HEK293 (cell line): ENCODE data around the gene GRB2.
A peak's percentile ranks its signal among the peaks of the same experiment; 100 is the strongest.

Experiments used
- CTCF ChIA-PET: fragments of 350-600 bp; formaldehyde crosslinking; extraction: SDS; loops from one replicate; lab custom pipeline; 2021; ENCODE audit warnings: antibody characterized with exemption; lab: Yijun Ruan, JAX
- POLR2A ChIA-PET: fragments of 300-600 bp; formaldehyde crosslinking; extraction: SDS; loops from one replicate; lab custom pipeline; 2020; ENCODE audit warnings: antibody characterized with exemption, inconsistent platforms; lab: Yijun Ruan, JAX
- H3K27ac ChIP-seq: fragments of 200-500 bp; sonication (Bioruptor generic); 2 replicates; pipeline ENCODE4 v1.5.1; 2014; ENCODE audit warnings: low read depth, low read length, control low read depth, inconsistent platforms; ENCODE audit errors: extremely low read depth
- H3K36me3 ChIP-seq, 2 experiments: fragments of 200-500 bp in 1 of 2; sonication (Bioruptor generic) in 1 of 2; 1 replicate in 1 of 2; 2 replicates in 1 of 2; pipeline ENCODE4 v1.5.1; 2014 to 2017; ENCODE audit warnings: inconsistent platforms in 2 of 2, low read length in 2 of 2; ENCODE audit not compliant: control insufficient read depth in 2 of 2, insufficient read depth in 1 of 2
- H3K4me1 ChIP-seq: fragments of 200-500 bp; sonication (Bioruptor generic); 2 replicates; pipeline ENCODE4 v1.5.1; 2014; ENCODE audit warnings: mild to moderate bottlenecking, low read length, inconsistent platforms; ENCODE audit not compliant: control insufficient read depth, insufficient read depth
- H3K4me3 ChIP-seq: 2 replicates; pipeline ENCODE4 v1.5.1; 2011; ENCODE audit warnings: low read depth, mild to moderate bottlenecking, control low read depth, low read length, moderate library complexity
- H3K9me3 ChIP-seq: fragments of 200-500 bp; sonication (Bioruptor generic); 2 replicates; pipeline ENCODE4 v1.5.1; 2014; ENCODE audit warnings: low read depth, low read length, inconsistent platforms; ENCODE audit not compliant: control insufficient read depth, insufficient read depth
- ATF2 ChIP-seq: fragments of 450-650 bp; formaldehyde crosslinking; IDR thresholded peaks from 2 replicates; pipeline ENCODE4 v1.5.1; 2016; ENCODE audit warnings: missing biosample characterization, missing genetic modification characterization, low read depth
- BCL11A ChIP-seq: fragments of 450-650 bp; formaldehyde crosslinking; IDR thresholded peaks from 2 replicates; pipeline ENCODE4 v1.5.1; 2016; ENCODE audit warnings: low read depth, missing biosample characterization, missing genetic modification characterization
- BCL6B ChIP-seq: fragments of 450-650 bp; formaldehyde crosslinking; IDR thresholded peaks from 2 replicates; pipeline ENCODE4 v1.5.1; 2017; ENCODE audit warnings: missing biosample characterization, missing genetic modification characterization
- FEZF1 ChIP-seq: fragments of 450-650 bp; formaldehyde crosslinking; IDR thresholded peaks from 2 replicates; pipeline ENCODE4 v1.5.1; 2016; ENCODE audit warnings: missing biosample characterization, missing genetic modification characterization
- HIC1 ChIP-seq: fragments of 450-650 bp; formaldehyde crosslinking; IDR thresholded peaks from 2 replicates; pipeline ENCODE4 v1.5.1; 2016; ENCODE audit warnings: missing biosample characterization, missing genetic modification characterization
- OSR2 ChIP-seq: fragments of 450-650 bp; formaldehyde crosslinking; IDR thresholded peaks from 2 replicates; pipeline ENCODE4 v1.5.1; 2016; ENCODE audit warnings: missing biosample characterization, missing genetic modification characterization
- OVOL3 ChIP-seq: fragments of 450-650 bp; formaldehyde crosslinking; IDR thresholded peaks from 2 replicates; pipeline ENCODE4 v1.5.1; 2016; ENCODE audit warnings: missing biosample characterization, missing genetic modification characterization
- SP7 ChIP-seq: fragments of 450-650 bp; formaldehyde crosslinking; IDR thresholded peaks from 2 replicates; pipeline ENCODE4 v1.5.1; 2016; ENCODE audit warnings: missing biosample characterization, missing genetic modification characterization
- ZNF132 ChIP-seq: fragments of 450-650 bp; formaldehyde crosslinking; IDR thresholded peaks from 2 replicates; pipeline ENCODE4 v1.5.1; 2017; ENCODE audit warnings: missing biosample characterization, missing genetic modification characterization, borderline replicate concordance
- ZNF19 ChIP-seq: fragments of 450-650 bp; formaldehyde crosslinking; IDR thresholded peaks from 2 replicates; pipeline ENCODE4; 2016; ENCODE audit warnings: missing biosample characterization, missing genetic modification characterization, low read depth
- ZNF211 ChIP-seq: fragments of 450-650 bp; formaldehyde crosslinking; IDR thresholded peaks from 2 replicates; pipeline ENCODE4 v1.5.1; 2016; ENCODE audit warnings: low read depth, missing biosample characterization, missing genetic modification characterization
- ZNF24 ChIP-seq: fragments of 450-650 bp; formaldehyde crosslinking; IDR thresholded peaks from 2 replicates; pipeline ENCODE4 v1.5.1; 2016; ENCODE audit warnings: missing biosample characterization, missing genetic modification characterization
- ZNF366 ChIP-seq: fragments of 450-650 bp; formaldehyde crosslinking; conservative IDR thresholded peaks from 2 replicates; pipeline ENCODE4 v1.5.1; 2016; ENCODE audit warnings: missing biosample characterization, missing genetic modification characterization
- ZNF670 ChIP-seq: fragments of 450-650 bp; formaldehyde crosslinking; IDR thresholded peaks from 2 replicates; pipeline ENCODE4 v1.5.1; 2016; ENCODE audit warnings: missing biosample characterization, missing genetic modification characterization, low read depth
- ZNF76 ChIP-seq: fragments of 450-650 bp; formaldehyde crosslinking; IDR thresholded peaks from 2 replicates; pipeline ENCODE4; 2016; ENCODE audit warnings: low read depth, missing biosample characterization, missing genetic modification characterization, borderline replicate concordance
- ZNF843 ChIP-seq: fragments of 450-650 bp; formaldehyde crosslinking; IDR thresholded peaks from 2 replicates; pipeline ENCODE4 v1.5.1; 2016; ENCODE audit warnings: missing biosample characterization, missing genetic modification characterization
- ZSCAN16 ChIP-seq: fragments of 450-650 bp; formaldehyde crosslinking; IDR thresholded peaks from 2 replicates; pipeline ENCODE4 v1.5.1; 2016; ENCODE audit warnings: missing biosample characterization, missing genetic modification characterization
- ZSCAN23 ChIP-seq: fragments of 450-650 bp; formaldehyde crosslinking; IDR thresholded peaks from 2 replicates; pipeline ENCODE4 v1.5.1; 2016; ENCODE audit warnings: missing biosample characterization, missing genetic modification characterization
- ZXDB ChIP-seq: fragments of 450-650 bp; formaldehyde crosslinking; IDR thresholded peaks from 2 replicates; pipeline ENCODE4 v1.5.1; 2016; ENCODE audit warnings: missing biosample characterization, missing genetic modification characterization
- TF ChIP-seq, protein P1 (sequence below): fragments of 450-650 bp; formaldehyde crosslinking; IDR thresholded peaks from 2 replicates; pipeline ENCODE4 v1.5.1; 2017; ENCODE audit warnings: missing biosample characterization, missing genetic modification characterization
- TF ChIP-seq, protein P2 (sequence below): fragments of 450-650 bp; formaldehyde crosslinking; IDR thresholded peaks from 2 replicates; pipeline ENCODE4 v1.5.1; 2016; ENCODE audit warnings: missing biosample characterization, missing genetic modification characterization
- TF ChIP-seq, protein P3 (sequence below): IDR thresholded peaks from 2 replicates; pipeline ENCODE4 v1.6.1; 2011; ENCODE audit warnings: mild to moderate bottlenecking, low read depth, low read length, borderline replicate concordance
- TF ChIP-seq, protein P4 (sequence below): fragments of 450-650 bp; formaldehyde crosslinking; IDR thresholded peaks from 2 replicates; pipeline ENCODE4 v1.5.1; 2017; ENCODE audit warnings: missing biosample characterization, missing genetic modification characterization

GRB2 gene

GRCh38 chr17:75361996-75362395 lies 43.5 kb downstream of the GRB2 start:
- H3K4me1 ChIP-seq: peaks cover 50% of the 10 kb centered on the region
- POLR2A ChIA-PET: interaction anchor here (0.6 kb wide), 1 partner anchor 186 kb away, joined by 7 read pairs; no protein-coding TSS in a partner anchor
- no peak overlapping the region for H3K27ac ChIP-seq
- no peak for TF ChIP-seq ZSCAN23 (tag by site-specific recombination)
- TF ChIP-seq, protein P1, sequence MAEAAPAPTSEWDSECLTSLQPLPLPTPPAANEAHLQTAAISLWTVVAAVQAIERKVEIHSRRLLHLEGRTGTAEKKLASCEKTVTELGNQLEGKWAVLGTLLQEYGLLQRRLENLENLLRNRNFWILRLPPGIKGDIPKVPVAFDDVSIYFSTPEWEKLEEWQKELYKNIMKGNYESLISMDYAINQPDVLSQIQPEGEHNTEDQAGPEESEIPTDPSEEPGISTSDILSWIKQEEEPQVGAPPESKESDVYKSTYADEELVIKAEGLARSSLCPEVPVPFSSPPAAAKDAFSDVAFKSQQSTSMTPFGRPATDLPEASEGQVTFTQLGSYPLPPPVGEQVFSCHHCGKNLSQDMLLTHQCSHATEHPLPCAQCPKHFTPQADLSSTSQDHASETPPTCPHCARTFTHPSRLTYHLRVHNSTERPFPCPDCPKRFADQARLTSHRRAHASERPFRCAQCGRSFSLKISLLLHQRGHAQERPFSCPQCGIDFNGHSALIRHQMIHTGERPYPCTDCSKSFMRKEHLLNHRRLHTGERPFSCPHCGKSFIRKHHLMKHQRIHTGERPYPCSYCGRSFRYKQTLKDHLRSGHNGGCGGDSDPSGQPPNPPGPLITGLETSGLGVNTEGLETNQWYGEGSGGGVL (tag by site-specific recombination): no peak
- no peak for TF ChIP-seq ZNF670 (tag by site-specific recombination)
- no peak for TF ChIP-seq ZNF24 (tag by site-specific recombination)
- TF ChIP-seq, protein P2, sequence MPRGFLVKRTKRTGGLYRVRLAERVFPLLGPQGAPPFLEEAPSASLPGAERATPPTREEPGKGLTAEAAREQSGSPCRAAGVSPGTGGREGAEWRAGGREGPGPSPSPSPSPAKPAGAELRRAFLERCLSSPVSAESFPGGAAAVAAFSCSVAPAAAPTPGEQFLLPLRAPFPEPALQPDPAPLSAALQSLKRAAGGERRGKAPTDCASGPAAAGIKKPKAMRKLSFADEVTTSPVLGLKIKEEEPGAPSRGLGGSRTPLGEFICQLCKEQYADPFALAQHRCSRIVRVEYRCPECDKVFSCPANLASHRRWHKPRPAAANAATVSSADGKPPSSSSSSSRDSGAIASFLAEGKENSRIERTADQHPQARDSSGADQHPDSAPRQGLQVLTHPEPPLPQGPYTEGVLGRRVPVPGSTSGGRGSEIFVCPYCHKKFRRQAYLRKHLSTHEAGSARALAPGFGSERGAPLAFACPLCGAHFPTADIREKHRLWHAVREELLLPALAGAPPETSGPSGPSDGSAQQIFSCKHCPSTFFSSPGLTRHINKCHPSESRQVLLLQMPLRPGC: no peak
- TF ChIP-seq ZNF19 (tag by site-specific recombination): no peak
- TF ChIP-seq ZNF843 (tag by site-specific recombination): no peak
- TF ChIP-seq ATF2 (tag by site-specific recombination): no peak
- no peak for TF ChIP-seq OVOL3 (tag by site-specific recombination)
- TF ChIP-seq ZNF76 (tag by site-specific recombination): no peak
- no peak for TF ChIP-seq ZNF132
- TF ChIP-seq ZXDB (tag by site-specific recombination): no peak
- no peak for TF ChIP-seq ZNF211 (tag by site-specific recombination)
- TF ChIP-seq BCL6B (tag by site-specific recombination): no peak
- no peaks in the 10 kb centered on the region for H3K9me3 ChIP-seq
- H3K4me3 ChIP-seq: no peak overlapping the region
- H3K36me3 ChIP-seq: no peaks in the 10 kb centered on the region
- CTCF ChIA-PET: interaction anchor here (0.5 to 1.0 kb wide), 3 partner anchors 10 to 152 kb away, joined by 3 read pairs; no protein-coding TSS in a partner anchor

- 0 out of 2 replicates have a peak overlapping the region, but pooled peaks have one; percentile 1 for H3K27ac ChIP-seq
- no peaks in the 10 kb centered on the region for H3K36me3 ChIP-seq
- no peaks in the 10 kb centered on the region for H3K9me3 ChIP-seq
- H3K4me1 ChIP-seq: peaks cover 48% of the 10 kb centered on the region
- H3K4me3 ChIP-seq: no peak overlapping the region
- ChIA-PET POLR2A (interaction anchor here (1.0 to 1.5 kb wide), 2 partner anchors 17 to 32 kb away, joined by 3 to 8 read pairs; no protein-coding TSS in a partner anchor), CTCF (interaction anchor here (1.0 to 1.3 kb wide), 3 partner anchors 10 to 153 kb away, joined by 3 to 6 read pairs (median 3); no protein-coding TSS in a partner anchor)
- TF ChIP-seq OSR2 (tag by site-specific recombination) (peak; percentile 31; the same call in 1 of the 2 replicates), ZNF366 (tag by site-specific recombination) (peak; percentile 35; the same call in 1 of the 2 replicates), SP7 (tag by site-specific recombination) (peak; percentile 45; the same call in 1 of the 2 replicates), ZSCAN16 (tag by site-specific recombination) (no peak), HIC1 (tag by site-specific recombination) (no peak), BCL11A (tag by site-specific recombination) (no peak), FEZF1 (0 out of 2 replicates have a peak, but pooled peaks have one; percentile 13)
- TF ChIP-seq, protein P3, sequence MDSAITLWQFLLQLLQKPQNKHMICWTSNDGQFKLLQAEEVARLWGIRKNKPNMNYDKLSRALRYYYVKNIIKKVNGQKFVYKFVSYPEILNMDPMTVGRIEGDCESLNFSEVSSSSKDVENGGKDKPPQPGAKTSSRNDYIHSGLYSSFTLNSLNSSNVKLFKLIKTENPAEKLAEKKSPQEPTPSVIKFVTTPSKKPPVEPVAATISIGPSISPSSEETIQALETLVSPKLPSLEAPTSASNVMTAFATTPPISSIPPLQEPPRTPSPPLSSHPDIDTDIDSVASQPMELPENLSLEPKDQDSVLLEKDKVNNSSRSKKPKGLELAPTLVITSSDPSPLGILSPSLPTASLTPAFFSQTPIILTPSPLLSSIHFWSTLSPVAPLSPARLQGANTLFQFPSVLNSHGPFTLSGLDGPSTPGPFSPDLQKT: peak; percentile 67; the same call in 1 of the 2 replicates
- TF ChIP-seq, protein P4, sequence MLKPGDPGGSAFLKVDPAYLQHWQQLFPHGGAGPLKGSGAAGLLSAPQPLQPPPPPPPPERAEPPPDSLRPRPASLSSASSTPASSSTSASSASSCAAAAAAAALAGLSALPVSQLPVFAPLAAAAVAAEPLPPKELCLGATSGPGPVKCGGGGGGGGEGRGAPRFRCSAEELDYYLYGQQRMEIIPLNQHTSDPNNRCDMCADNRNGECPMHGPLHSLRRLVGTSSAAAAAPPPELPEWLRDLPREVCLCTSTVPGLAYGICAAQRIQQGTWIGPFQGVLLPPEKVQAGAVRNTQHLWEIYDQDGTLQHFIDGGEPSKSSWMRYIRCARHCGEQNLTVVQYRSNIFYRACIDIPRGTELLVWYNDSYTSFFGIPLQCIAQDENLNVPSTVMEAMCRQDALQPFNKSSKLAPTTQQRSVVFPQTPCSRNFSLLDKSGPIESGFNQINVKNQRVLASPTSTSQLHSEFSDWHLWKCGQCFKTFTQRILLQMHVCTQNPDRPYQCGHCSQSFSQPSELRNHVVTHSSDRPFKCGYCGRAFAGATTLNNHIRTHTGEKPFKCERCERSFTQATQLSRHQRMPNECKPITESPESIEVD (tag by site-specific recombination): peak; percentile 30; the same call in 1 of the 2 replicates
Observed at GRCh38 chr17:75361344-75361743, 44.1 kb downstream of the GRB2 start.
